SW480 (cell line): ENCODE measurements around the gene ZBTB11.
"Not testable (repeated sequence)": the region's sequence is repeated elsewhere in the genome, so short reads cannot be mapped to it uniquely, and the experiment has no call there.

ENCODE experiments used
- DNase-seq: peaks from one replicate; pipeline ENCODE4 v3.0.0-alpha.2; 2016; ENCODE audit warnings: low spot score

Gene ZBTB11

DNA sequence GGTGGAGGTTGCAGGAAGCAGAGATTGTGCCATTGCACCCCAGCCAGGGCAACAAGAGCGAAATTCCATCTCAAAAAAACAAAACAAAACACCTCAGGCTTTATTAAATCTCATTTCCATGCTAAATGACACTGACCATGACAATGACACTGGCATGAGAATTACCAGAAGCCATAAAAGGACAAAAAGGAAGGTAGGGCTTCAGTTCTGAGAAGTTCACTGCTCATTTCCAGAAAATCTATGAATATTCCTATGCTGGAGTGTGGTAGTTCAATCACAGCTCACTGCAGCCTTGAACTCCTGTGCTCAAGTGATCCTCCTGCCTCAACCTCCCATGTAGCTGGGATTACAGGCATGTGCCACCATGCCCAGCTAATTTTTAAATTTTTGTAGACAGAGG, 58.2 kb downstream of the ZBTB11 start:
- no peak for DNase-seq

- no peak for DNase-seq
These were observed 59.5 kb downstream of the ZBTB11 start for GRCh38 chr3:101617478-101617877.

- no peak for DNase-seq
These were observed 61.4 kb downstream of the ZBTB11 start for GRCh38 chr3:101615525-101615924.

GRCh38 chr3:101613014-101613413, 63.9 kb downstream of the ZBTB11 start:
- not testable (repeated sequence) for DNase-seq

GRCh38 chr3:101611023-101611422, 65.9 kb downstream of the ZBTB11 start:
- DNase-seq: no peak

DNA sequence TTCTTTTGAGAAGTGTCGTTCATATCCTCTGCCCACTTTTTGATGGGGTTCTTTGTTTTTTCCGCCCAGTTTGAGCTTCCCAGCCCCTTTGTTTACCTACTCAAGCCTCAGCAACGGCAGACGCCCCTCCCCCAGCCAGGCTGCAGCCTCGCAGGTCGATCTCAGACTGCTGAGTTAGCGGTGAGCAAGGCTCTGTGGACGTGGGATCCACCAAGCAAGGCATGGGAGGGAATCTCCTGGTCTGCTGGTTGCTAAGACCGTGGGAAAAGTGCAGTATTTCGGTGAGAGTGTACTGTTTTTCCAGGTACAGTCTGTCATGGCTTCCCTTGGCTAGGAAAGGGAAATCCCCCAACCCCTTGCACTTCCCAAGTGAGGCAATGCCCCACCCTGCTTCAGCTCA, 71.5 kb downstream of the ZBTB11 start:
- DNase-seq: not testable (repeated sequence)

DNA sequence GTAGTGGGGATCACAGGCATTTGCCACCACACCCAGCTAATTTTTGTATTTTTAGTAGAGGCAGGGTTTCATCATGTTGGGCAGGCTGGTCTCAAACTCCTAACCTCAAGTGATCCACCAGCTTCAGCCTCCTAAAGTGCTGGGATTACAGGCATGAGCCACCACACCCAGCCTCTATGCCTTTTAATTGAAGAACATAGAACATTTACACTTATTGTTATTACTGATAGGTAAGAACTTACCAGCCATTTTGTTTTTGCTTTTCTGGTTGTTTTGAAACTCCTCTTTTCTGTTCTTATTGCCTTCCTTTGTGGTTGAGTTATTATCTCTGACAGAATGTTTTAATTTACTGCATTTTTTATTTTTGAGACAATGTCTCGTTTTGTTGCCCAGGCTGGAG, 73.7 kb downstream of the ZBTB11 start:
- no peak for DNase-seq

DNA sequence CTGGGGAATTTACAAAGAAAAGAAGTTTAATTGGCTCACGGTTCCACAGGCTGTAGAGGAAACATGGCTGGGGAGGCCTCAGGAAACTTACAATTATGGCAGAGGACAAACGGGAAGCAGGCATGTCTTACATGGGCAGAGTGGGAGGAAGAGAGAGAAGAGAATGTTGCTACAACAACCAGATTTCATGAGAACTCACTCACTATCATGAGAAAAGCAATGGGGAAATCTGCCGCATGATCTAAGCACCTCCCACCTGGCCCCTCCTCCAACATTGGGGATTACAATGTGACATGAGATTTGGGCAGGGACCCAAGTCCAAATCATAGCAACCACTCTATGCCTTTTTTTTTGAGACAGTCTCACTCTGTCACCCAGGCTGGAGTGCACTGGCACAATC, 74.2 kb downstream of the ZBTB11 start:
- DNase-seq: no peak
